ENCODE results near the gene NPAS3.

DNA sequence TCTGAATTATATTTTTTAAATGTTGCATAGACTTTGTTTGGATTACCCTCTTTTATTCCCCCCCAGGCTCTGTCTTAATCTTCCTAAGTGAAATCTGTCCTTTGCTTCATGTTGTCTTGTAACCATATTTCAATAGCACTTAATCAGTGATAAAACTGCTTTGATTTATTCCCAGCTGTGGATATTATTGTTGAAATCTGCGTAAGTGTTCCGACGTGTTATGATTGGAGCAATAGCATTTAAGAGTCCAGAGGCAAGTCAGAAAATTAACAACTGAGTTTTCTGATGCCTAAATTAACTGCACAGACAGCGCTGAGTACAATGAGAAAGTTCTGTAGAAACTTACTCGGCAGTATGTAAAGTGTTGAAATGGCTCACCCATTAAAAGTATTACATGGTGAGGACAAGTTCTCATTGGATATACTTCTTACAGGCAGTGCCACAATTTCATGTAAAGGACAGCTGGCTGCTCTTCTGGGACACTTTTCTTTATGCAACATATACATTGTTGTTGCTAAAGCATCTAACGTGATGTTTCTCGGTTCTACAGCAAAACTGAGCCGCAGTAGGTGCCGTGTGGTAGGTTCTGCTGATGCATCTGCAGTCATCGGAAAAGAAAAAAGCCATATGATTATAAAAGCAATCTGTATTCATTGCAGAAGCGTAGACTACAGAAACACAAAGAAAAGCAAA lies 511.2 kb downstream of the NPAS3 start:
- TF ChIP-seq TCF7L2 (IDR thresholded peaks at IDR 0.05; ENCODE audit: borderline replicate concordance, low read depth, low read length) (no peak), KLF7 (tag by site-specific recombination; IDR thresholded peaks at IDR 0.05; ENCODE audit: borderline replicate concordance) (no peak), ZNF555 (tag by site-specific recombination; conservative IDR thresholded peaks at IDR 0.05) (no peak), HOXA7 (CRISPR knock-in tag; IDR thresholded peaks at IDR 0.05; ENCODE audit: borderline replicate concordance) (no peak), ZNF292 (tag by site-specific recombination; IDR thresholded peaks at IDR 0.05; ENCODE audit: borderline replicate concordance, low read depth) (no peak), ZNF311 (tag by site-specific recombination; IDR thresholded peaks at IDR 0.05; ENCODE audit: borderline replicate concordance) (no peak), ZNF23 (tag by site-specific recombination; IDR thresholded peaks at IDR 0.05; ENCODE audit: borderline replicate concordance) (no peak)
- TF ChIP-seq, protein P1, sequence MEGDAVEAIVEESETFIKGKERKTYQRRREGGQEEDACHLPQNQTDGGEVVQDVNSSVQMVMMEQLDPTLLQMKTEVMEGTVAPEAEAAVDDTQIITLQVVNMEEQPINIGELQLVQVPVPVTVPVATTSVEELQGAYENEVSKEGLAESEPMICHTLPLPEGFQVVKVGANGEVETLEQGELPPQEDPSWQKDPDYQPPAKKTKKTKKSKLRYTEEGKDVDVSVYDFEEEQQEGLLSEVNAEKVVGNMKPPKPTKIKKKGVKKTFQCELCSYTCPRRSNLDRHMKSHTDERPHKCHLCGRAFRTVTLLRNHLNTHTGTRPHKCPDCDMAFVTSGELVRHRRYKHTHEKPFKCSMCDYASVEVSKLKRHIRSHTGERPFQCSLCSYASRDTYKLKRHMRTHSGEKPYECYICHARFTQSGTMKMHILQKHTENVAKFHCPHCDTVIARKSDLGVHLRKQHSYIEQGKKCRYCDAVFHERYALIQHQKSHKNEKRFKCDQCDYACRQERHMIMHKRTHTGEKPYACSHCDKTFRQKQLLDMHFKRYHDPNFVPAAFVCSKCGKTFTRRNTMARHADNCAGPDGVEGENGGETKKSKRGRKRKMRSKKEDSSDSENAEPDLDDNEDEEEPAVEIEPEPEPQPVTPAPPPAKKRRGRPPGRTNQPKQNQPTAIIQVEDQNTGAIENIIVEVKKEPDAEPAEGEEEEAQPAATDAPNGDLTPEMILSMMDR (tag by site-specific recombination; IDR thresholded peaks at IDR 0.05) = no peak
- TF ChIP-seq, protein P2, sequence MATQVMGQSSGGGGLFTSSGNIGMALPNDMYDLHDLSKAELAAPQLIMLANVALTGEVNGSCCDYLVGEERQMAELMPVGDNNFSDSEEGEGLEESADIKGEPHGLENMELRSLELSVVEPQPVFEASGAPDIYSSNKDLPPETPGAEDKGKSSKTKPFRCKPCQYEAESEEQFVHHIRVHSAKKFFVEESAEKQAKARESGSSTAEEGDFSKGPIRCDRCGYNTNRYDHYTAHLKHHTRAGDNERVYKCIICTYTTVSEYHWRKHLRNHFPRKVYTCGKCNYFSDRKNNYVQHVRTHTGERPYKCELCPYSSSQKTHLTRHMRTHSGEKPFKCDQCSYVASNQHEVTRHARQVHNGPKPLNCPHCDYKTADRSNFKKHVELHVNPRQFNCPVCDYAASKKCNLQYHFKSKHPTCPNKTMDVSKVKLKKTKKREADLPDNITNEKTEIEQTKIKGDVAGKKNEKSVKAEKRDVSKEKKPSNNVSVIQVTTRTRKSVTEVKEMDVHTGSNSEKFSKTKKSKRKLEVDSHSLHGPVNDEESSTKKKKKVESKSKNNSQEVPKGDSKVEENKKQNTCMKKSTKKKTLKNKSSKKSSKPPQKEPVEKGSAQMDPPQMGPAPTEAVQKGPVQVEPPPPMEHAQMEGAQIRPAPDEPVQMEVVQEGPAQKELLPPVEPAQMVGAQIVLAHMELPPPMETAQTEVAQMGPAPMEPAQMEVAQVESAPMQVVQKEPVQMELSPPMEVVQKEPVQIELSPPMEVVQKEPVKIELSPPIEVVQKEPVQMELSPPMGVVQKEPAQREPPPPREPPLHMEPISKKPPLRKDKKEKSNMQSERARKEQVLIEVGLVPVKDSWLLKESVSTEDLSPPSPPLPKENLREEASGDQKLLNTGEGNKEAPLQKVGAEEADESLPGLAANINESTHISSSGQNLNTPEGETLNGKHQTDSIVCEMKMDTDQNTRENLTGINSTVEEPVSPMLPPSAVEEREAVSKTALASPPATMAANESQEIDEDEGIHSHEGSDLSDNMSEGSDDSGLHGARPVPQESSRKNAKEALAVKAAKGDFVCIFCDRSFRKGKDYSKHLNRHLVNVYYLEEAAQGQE (tag by site-specific recombination; IDR thresholded peaks at IDR 0.05) = no peak
- TF ChIP-seq, protein P3, sequence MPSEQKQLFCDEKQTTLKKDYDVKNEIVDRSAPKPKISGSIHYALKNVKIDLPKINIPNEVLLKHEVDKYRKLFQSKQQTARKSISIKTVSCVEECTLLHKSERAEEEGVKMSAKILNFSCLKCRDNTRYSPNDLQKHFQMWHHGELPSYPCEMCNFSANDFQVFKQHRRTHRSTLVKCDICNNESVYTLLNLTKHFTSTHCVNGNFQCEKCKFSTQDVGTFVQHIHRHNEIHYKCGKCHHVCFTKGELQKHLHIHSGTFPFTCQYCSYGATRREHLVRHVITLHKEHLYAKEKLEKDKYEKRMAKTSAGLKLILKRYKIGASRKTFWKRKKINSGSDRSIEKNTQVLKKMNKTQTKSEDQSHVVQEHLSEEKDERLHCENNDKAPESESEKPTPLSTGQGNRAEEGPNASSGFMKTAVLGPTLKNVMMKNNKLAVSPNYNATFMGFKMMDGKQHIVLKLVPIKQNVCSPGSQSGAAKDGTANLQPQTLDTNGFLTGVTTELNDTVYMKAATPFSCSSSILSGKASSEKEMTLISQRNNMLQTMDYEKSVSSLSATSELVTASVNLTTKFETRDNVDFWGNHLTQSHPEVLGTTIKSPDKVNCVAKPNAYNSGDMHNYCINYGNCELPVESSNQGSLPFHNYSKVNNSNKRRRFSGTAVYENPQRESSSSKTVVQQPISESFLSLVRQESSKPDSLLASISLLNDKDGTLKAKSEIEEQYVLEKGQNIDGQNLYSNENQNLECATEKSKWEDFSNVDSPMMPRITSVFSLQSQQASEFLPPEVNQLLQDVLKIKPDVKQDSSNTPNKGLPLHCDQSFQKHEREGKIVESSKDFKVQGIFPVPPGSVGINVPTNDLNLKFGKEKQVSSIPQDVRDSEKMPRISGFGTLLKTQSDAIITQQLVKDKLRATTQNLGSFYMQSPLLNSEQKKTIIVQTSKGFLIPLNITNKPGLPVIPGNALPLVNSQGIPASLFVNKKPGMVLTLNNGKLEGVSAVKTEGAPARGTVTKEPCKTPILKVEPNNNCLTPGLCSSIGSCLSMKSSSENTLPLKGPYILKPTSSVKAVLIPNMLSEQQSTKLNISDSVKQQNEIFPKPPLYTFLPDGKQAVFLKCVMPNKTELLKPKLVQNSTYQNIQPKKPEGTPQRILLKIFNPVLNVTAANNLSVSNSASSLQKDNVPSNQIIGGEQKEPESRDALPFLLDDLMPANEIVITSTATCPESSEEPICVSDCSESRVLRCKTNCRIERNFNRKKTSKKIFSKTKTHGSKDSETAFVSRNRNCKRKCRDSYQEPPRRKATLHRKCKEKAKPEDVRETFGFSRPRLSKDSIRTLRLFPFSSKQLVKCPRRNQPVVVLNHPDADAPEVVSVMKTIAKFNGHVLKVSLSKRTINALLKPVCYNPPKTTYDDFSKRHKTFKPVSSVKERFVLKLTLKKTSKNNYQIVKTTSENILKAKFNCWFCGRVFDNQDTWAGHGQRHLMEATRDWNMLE (tag by site-specific recombination; conservative IDR thresholded peaks at IDR 0.05; ENCODE audit: low read depth) = no peak
